NOMO-1 treated with DMSO at 0.1 percent for 48 hours (cell line): ENCODE results near the gene FAM50B.
"Not testable (repeated sequence)": the region's sequence is repeated elsewhere in the genome, so short reads cannot be mapped to it uniquely, and the experiment has no call there.

Experiments
- DNase-seq: peaks from one replicate; lab custom pipeline; 2025; ENCODE audit not compliant: unreplicated experiment; lab: John Stamatoyannopoulos, UW

FAM50B gene

GRCh38 chr6:3847521-3847920 lies 1.7 kb upstream of the FAM50B start:
- DNase-seq = no peak

GRCh38 chr6:3848380-3848779 lies 793 bp upstream of the FAM50B start:
- no peak for DNase-seq

GRCh38 chr6:3849681-3850450 lies 693 bp downstream of the FAM50B start:
- no peak for DNase-seq

GRCh38 chr6:3850451-3851203 lies 1.5 kb downstream of the FAM50B start:
- no peak for DNase-seq

- no peak for DNase-seq
Observed at GRCh38 chr6:3851839-3852238, 2.7 kb downstream of the FAM50B start.

- DNase-seq = no peak
Observed at GRCh38 chr6:3852391-3852790, 3.2 kb downstream of the FAM50B start.

GRCh38 chr6:3855866-3856265 lies 6.7 kb downstream of the FAM50B start:
- no peak for DNase-seq

GRCh38 chr6:3856576-3856975 lies 7.4 kb downstream of the FAM50B start:
- no peak for DNase-seq

GRCh38 chr6:3857468-3858456 lies 8.6 kb downstream of the FAM50B start:
- no peak for DNase-seq

- no peak for DNase-seq
Observed at GRCh38 chr6:3859878-3860552, 10.8 kb downstream of the FAM50B start.

- no peak for DNase-seq
Observed at GRCh38 chr6:3861424-3861823, 12.3 kb downstream of the FAM50B start.

- DNase-seq = no peak
Observed at GRCh38 chr6:3862038-3862437, 12.9 kb downstream of the FAM50B start.

GRCh38 chr6:3863322-3863721 lies 14.1 kb downstream of the FAM50B start:
- DNase-seq = not testable (repeated sequence)

- DNase-seq = no peak
Observed at GRCh38 chr6:3865463-3865862, 16.3 kb downstream of the FAM50B start.

- DNase-seq = no peak
Observed at GRCh38 chr6:3867641-3868502, 18.7 kb downstream of the FAM50B start.

- no peak for DNase-seq
Observed at GRCh38 chr6:3868544-3868943, 19.4 kb downstream of the FAM50B start.

- DNase-seq = no peak
Observed at GRCh38 chr6:3869284-3869631, 20.1 kb downstream of the FAM50B start.

GRCh38 chr6:3869632-3870527 lies 20.7 kb downstream of the FAM50B start:
- no peak for DNase-seq

- DNase-seq = no peak
Observed at GRCh38 chr6:3870528-3870925, 21.4 kb downstream of the FAM50B start.
